Stimulated activated CD8-positive, alpha-beta memory T cell treated with anti-CD3 and anti-CD28 coated beads, Interleukin-4, amount 100 ng/mL, for 4 hours (primary cell): ENCODE results near the gene GUCY2F.

Source experiments
- DNase-seq, 2 donors: peaks; one replicate each; pipeline ENCODE4 v3.0.0-alpha.2; 2020; ENCODE audit warnings: low read depth in 2 of 2, low spot score in 1 of 2

GUCY2F gene

DNA sequence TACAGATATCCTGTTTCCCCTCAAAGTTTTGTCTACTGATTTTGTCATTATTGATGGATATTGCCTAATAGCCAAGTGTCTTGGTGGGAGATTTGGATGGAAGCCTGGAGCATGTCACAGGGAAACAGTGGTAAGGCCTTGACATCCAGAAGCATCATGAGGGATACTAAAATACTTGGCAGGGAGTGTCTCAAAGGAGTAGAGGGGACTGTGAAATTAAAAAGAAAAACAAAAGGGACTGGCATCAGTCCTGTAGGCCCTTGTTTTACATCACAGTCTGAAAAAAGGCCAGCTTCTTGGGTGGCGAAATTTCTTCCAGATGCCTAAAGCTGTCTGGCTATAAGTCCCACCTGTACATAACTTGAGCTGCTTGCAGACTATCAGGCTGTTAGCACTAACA lies 83.8 kb downstream of the GUCY2F start:
- no peak for DNase-seq

DNA sequence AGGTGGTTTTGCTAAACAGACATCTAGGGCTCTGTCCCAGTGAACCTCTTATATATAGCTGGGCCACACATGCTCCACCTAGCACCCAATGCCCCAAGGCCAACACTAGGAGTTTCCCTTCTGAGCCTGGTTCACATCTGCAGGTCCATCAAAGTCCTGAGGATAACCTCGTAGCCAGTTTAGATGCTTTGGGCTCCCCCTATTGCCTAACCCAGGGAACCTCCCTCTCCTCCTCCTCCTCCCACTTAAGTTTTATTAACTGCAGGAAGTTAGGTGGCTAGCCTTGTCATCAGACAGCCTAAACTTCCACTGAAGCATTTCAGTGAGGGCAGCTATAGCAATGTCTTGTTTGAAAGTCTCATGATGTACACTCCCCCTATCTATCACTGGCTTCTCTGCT lies 88.0 kb downstream of the GUCY2F start:
- DNase-seq, result no peak

DNA sequence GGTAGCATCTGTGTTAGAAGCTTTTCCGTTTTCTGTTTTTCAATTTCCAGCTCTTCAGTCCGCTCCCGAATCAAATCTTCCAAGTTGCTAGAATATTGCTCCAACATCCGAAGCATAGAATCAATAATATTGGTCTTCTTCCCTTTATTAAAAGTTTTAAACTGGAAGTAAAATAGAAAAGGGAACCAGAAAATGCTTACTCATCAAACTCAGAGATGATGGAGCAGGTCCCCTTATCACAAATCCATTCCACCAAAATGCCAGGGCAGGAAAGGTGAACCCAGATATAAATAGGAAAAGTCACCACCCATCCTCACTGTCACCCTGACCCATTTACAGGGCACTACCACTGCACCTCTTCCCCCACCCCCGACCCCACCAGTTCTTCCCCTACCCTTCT lies 89.0 kb downstream of the GUCY2F start:
- no peak for DNase-seq

DNA sequence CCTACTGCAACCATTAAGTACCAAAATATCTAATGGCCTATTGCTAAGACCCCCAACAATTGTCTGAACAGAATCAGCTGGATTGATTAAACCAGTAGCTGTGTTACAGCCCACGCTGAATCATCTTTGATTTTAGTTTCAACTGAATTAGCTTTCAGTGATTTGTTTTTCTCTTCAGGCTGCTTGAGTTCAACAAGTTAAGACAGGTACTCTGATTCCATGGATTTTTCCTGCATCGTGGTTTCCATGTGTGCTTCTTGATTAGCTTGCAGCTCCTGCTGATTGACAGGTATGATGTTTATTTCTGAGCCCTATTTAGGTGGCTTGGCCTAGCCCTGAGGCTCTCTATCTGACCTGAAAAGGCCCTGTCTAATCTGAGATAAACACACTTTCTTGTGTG lies 91.3 kb downstream of the GUCY2F start:
- DNase-seq, result no peak

DNA sequence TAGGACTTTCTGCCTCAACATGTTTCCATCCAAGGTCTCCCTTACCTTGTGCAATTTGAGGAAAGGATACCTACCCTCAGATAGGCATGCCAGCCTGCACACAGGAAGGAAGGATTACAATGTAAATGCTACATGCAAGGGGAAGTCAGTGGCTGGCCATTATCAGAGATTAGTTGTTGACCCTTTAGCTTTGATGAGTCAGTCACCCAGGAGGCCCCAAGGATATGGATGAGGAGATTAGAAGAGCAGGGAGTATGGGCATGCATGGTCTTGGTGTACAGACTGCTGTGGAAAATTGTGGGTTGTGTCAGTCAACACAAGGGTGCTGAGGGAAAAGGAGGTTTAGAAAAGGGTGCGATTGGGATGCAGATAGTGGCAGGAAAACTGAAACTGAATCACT lies 92.0 kb downstream of the GUCY2F start:
- no peak for DNase-seq

DNA sequence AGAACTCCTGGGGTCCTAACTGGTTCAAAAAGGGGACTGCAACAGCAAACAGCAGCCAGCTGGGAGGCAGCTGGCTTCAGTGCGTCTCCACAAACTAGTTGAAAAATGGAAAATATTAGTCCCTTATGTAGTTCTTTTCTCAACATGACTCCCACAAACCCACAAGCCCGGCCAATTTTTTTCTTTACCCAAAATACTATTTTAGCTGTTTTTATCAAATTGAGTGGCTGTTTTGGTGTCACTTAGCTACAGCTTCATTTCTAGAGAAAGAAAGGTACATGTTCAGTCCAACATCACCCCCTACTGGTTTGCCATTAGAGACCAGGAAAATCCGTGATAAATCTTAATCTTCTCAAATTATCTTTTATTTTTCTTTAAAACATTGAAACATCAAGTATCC lies 97.2 kb downstream of the GUCY2F start:
- no peak for DNase-seq

DNA sequence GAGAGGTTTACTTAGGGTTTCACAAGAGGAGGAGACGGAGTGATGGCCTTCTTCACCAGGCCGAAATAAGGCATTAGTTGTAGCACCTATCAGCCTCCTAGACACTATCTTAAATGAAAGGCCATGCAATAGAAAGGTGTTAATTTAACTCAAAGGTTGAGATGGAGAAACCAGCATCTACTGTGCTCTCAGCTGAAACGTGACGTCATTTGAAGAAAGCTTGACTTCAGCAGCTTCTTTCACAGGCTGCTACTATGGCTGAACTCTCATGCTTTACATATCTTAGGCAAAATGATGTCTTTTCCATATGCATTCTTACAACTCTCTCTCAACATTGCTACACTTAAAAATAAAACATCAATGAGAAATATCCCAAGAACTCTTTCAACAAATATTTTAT lies 99.6 kb downstream of the GUCY2F start:
- DNase-seq, result no peak

DNA sequence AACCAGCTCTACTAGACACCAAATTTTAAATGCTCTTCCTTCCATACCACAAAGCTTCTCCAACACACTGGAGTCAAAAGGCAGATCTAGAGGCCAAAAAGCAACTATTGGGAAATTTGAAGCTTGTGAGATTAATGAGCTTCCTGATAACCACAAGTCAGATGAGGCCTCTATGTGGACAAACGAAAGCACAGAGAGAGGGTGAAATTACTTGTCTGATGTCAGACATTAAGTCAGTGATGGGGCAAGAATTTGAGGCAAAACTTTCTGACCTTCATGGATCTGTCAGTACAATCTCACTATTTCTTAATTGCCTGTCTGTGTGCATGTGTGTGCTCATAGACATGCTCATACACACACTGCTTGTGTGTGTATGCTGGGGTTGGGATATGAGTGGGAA lies 103.6 kb downstream of the GUCY2F start:
- no peak for DNase-seq

DNA sequence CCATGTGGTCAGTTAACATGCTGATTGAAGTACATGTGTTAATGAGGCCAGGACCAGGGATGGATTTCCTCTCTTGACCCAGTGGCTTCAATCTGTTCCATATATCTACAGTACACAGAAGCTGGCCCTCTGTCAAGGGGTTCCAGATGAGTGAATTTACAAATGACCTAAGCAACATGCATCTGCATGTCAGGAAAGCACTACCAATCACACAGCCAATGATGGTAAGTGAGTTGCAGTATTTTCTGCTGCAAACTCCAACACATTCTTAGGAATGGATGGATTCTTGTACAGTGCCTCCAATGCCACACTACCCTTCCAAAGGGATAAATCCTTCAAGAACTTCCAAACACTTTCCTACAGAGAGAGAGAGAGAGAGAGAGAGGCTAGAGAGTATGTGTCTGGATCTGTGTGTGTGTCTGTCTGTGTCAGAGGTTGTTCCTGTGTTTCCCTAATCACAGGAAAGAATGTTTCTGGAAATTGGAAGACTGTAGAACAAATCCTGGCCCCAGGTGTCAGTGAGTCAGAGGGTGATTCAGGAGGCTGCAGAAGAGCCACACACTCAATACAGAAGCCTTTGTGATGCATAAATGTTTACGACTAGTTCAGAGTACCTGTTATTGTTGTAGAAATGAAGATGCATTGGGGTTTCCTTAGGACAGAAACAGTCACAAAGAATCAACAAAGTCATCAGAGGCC lies 107.5 kb downstream of the GUCY2F start:
- DNase-seq, result no peak

DNA sequence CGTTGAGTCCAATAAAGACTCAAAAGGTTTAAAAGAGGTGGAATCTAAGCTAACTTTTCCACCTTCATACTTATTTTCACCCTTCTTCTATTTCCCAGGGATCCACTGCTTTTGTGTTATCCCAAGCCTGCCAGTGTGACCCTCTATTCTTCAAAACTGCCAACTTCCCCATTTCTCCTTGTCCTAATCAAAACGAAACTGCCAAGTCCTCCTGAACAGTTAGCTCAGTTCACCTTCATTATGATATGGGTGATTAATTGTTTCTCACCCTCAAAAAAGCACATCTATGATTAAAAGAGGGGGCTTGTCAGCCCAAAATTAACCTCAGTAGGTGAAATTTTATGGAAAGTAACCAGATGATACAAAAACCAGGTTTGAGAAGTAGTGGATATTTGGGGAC lies 108.4 kb downstream of the GUCY2F start:
- no peak for DNase-seq

DNA sequence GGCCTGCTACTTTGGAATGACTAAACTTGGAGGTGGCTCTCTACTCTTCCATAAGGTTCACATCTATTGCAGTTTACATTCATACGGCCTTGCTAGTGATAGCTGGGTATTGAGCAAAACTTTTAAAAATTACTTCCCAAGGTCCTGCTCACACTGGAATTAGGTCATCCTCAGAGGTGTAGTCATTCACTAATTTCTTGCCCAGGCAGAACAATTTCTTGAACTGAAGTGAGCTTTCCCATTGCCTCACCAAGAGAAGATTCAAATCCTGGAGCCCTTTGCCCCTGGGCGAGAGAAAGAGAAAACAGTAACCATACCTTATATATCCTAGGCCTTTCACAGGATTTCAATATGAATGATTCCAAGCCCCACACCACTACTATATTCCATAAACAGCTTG lies 109.2 kb downstream of the GUCY2F start:
- no peak for DNase-seq

DNA sequence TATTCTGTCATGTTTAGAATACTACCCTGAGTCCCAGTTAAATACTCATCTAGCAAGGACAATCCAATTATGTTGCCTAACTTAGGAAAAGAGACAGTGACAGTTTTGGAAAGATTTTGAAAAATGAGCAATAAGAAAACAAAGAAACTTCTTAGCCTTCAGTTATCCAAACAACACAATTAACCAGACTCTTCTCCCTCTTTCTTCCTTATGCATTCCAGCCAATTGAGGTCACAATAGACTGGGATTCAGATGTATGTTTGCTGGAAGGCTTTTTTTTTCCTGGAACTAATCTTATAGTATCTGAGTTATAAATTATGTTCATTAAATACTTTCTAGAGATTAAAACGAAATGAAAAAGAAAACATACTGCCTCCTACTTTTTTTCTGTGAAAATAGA lies 109.6 kb downstream of the GUCY2F start:
- DNase-seq, result no peak

DNA sequence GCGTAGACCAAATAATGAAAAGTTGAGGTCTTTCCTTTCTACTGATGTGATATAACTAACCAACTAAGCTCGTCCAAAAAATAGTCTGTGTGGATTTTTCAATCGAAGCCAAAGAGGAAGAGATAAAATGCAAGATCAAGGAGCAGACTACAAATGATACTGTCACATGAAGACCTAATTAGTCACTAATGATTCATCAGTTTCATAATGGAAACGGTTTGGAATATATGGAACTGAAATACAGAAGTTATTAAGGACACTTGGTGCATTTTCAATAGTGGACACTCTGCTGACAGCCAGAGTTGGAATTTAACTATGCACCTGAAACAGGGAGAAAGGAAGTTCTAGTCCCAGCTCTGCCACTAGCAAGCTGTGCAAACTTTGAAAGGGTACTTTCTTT lies 119.8 kb downstream of the GUCY2F start:
- DNase-seq, result no peak

DNA sequence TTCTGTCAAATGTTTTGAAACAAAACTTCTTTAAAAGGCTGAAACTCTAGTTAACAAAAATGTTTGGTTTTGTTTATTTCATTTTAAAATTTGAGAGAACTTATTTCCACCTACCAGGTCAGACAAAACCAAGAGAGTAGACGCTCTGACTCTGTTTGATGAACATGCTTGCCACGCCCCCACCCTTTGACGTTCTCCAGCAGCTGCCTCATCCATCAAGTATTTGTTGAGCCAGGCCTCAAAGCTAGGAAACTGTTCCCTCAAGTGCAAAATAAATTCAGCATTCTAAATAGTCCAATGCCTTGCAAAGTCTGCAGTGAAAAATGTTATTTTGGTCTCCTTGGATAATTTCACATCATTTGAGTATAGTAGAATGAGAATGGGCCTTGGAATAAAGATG lies 121.6 kb downstream of the GUCY2F start:
- DNase-seq, result no peak

DNA sequence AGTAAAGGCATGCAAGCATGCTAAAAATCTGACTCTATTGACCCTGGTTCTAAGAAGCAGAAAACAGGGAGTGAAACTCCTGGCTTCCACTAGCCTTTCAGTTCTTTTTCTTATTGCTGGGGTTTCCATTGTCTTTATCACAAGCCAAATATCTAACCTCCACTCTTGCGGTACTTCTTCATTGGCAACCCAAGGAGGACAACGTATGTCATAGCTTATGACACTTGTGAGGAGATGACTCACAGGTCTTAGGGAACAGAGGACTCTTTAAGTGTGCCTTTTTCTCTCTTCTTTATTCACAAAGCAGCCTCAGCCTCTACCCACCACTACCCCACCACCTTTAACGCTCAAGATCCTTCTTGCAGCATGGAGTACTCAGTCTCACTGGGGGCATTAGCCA lies 124.2 kb downstream of the GUCY2F start:
- no peak for DNase-seq

DNA sequence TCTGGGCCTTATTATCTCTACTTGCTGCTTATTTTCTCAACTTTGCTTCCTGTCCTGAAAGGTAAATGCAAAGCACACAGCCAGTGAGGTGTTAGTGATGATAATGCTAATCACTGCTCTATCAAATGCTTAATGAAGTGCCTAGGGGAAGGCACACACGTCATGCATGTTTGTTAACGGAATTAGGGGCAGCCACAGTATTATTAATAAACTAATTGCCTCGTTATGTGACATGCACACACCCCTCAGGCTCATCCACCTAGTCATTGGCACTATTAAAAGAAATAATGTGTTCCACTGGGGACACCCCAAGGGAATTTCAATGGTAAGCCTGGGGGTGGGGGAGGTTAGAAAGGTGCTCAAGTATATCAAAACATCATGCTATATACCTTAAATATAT lies 125.2 kb downstream of the GUCY2F start:
- DNase-seq, result no peak

DNA sequence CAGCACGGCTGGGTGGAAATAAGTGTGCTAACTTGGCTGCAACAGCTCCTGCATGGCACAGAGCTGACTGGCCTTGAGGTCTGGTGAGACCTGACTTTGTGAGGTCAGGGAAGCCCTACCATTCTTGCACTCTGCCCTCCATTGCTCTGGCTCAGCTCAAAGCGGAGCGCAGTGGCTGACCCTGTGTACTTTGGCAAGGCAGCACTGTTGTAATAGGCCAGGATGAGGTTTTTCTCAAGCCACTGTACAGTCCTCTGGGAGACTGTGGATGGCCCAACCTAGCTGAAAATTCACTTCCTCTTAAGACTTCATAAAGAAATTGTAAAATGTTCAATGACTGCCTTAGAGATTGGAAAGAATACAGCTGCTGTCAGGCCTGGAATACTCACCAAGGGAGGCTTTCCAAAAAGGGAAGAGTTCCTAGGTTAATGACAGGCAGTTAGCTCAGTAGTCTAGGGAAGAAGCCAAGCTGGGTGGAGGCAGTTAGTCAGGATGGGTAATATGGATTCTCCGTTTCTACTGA lies 129.8 kb downstream of the GUCY2F start:
- no peak for DNase-seq

DNA sequence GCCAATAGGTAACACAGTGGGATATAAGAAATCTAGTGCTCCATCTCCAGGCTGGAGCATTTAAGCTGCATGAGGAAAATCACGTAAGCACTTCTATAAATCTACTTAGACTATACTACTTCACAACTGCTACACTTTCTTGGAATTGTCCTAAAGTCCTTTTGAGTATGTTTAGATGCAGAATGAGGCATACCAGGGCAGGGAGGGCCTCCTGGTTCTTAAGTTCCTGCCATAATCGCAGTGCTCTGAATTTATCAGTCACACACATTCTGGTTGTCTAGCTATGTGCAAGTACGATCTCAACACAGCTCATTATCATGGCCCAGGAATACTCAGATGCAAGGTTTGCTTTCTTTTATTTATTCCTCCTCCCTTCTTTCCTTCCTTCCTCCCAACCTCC lies 130.3 kb downstream of the GUCY2F start:
- DNase-seq, result no peak

DNA sequence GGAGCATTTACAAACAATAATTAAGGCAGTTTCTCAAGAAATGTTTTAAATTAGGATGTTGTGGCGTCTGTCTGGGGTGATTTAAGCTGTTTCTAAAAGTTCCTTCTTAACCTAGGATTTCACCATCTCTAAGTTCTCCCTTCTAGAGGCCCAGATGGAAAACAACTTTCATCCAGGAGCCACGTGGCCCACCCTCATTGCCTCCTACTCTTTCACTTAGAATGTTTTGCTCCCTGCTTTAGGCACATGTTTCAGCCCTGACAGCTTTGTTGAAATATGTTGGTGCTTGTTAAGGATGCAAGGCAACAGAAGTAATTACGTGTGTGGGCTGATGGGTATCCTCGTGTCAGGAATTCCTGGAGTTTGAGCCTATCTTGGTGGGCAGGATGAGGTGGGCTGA lies 131.3 kb downstream of the GUCY2F start:
- DNase-seq, result no peak

DNA sequence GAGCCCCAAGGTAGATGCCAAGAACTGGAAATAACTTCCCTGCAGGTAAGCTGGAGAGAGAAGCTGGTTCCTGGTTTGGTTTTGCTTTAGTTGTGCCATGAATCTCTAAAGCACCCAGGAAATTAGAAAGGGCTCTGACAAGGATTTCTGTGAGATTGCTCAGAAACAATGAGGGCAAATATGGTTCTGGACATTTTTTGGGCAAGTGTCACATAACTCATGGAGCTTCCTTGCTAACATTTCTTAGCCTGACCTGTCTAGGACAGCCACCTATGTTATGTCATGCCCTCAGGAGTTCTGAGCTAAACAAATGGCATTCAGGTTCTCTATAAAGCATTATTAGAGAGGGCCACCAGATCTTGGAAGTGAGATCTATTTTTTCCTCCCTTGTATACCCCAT lies 131.8 kb downstream of the GUCY2F start:
- no peak for DNase-seq

DNA sequence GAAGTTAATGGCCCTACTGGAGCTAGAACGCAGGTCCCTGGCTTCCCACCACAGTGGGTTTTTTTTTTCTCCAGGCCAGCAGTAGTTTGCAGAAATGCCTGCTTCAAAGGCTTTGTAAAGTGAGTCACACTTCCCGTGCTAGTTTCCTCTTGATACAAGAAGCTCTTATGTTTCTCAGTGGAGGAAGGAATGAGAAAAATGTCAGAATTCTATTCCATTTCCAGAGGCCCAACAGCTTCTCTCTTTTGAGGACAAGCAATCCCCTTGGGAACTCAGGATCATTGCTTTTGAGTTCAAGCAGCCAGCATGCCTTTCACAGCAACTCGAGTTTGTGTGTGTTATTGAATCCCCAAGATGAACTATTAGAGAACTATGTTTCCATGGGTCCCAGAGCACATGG lies 134.3 kb downstream of the GUCY2F start:
- no peak for DNase-seq

DNA sequence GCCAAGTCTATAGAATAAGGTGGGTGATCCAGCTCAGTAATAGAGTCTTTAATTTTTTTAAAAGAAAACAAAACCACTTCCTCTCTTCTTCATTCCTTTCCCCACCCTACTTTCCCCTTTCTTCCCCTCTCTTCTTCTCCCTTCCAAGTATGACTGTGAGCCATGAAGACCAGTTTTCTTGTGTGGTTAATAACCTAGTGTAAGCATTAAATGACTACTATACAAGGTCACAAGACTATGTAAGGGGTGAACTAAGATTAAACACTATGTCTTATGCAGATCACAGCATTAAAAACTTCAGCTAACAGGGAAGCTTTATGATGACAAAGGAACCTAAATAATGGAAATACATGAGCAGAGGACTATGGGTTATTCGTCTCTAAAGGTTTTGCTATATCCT lies 135.4 kb downstream of the GUCY2F start:
- DNase-seq, result no peak

DNA sequence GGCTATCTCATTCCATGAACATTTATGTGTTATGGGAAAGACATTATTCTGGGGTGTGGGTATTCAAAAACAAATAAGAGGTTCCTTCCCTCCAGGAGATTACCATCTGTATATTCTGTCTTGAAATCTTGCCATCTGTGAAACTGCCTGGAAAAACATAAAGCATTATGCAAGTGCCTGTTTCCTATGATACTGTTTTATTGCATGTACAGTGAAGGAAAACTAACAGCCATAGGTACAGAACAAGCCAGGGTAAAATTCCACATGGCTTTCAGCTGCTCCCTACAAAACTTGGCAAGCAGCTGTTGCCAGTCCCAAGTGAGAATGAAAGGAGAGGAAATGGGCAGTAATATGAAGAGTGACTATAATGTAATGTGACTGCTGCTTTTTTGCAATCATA lies 136.0 kb downstream of the GUCY2F start:
- DNase-seq, result no peak

DNA sequence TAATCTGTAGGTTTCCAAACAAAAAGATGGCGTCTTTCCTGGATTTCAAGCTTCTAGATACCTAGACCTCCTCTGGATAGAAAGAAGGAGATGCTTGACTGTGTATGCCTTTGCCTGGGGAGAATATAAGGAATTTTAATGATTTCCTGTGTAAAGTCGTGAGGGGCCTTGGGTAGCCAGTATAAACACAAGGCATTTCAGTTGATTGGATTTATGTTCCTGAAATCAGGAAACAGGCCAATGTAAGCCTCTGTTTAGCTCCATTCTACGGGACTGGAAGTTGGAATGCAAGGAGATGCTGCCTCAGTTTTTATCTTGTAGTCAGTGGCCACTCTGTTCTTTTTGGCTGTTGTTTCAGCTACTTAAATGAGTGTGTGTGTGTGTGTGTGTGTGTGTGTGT lies 137.2 kb downstream of the GUCY2F start:
- DNase-seq, result no peak
